Upper lobe of left lung (tissue), 4 donors: Measurements from ENCODE around the gene TCERG1.

Experiments
- CTCF ChIP-seq, 6 experiments: fragments of 450-650 bp in 4 of 6; fragments of 200-600 bp in 2 of 6; sonication (generic) in 2 of 6; IDR thresholded peaks; one replicate each; pipeline ENCODE4 v1.5.1; 2016 to 2019; ENCODE audit warnings: antibody characterized with exemption in 6 of 6
- EP300 ChIP-seq, 4 donors: sonication (generic); formaldehyde crosslinking; IDR thresholded peaks; one replicate each; pipeline ENCODE4 v1.5.1; 2017; ENCODE audit warnings: antibody characterized with exemption in 4 of 4, control low read depth in 2 of 4
- POLR2AphosphoS5 ChIP-seq, 2 donors: sonication (generic); formaldehyde crosslinking; IDR thresholded peaks; one replicate each; pipeline ENCODE4 v1.5.1; 2017; ENCODE audit warnings: antibody characterized with exemption in 2 of 2

- TF ChIP-seq CTCF (IDR thresholded peaks at IDR 0.05) (no peak), POLR2AphosphoS5 (IDR thresholded peaks at IDR 0.05) (no peak), EP300 (IDR thresholded peaks at IDR 0.05) (no peak)
These were observed 44.2 kb upstream of the TCERG1 start for GRCh38 chr5:146402949-146403348.
